ENCODE results near the gene HOXD12.

Gene HOXD12

GRCh38 chr2:176105078-176105729 lies 5.6 kb downstream of the HOXD12 start:
- no peak for DNase-seq (ENCODE audit: low read depth)

- DNase-seq (ENCODE audit: low read depth): no peak
These were observed 6.4 kb downstream of the HOXD12 start for GRCh38 chr2:176105730-176106580.

GRCh38 chr2:176106581-176107539 lies 7.3 kb downstream of the HOXD12 start, which contains the start of gene HOXD11:
Gene HOXD11 (plus strand): TSS chr2:176107280. CDS start chr2:176107356, 76 bp downstream.
- DNase-seq (ENCODE audit: low read depth): no peak

GRCh38 chr2:176107731-176108181 lies 8.2 kb downstream of the HOXD12 start:
- no peak for DNase-seq (ENCODE audit: low read depth)

- DNase-seq (ENCODE audit: low read depth): no peak
These were observed 9.8 kb downstream of the HOXD12 start for GRCh38 chr2:176109192-176109901.

GRCh38 chr2:176109946-176110345 lies 10.4 kb downstream of the HOXD12 start:
- no peak for DNase-seq (ENCODE audit: low read depth)

GRCh38 chr2:176110415-176111308 lies 11.1 kb downstream of the HOXD12 start:
- DNase-seq (ENCODE audit: low read depth): no peak

GRCh38 chr2:176111309-176111663 lies 11.7 kb downstream of the HOXD12 start:
- no peak for DNase-seq (ENCODE audit: low read depth)

GRCh38 chr2:176111846-176112374 lies 12.3 kb downstream of the HOXD12 start:
- no peak for DNase-seq (ENCODE audit: low read depth)

GRCh38 chr2:176112375-176113302 lies 13.0 kb downstream of the HOXD12 start:
- DNase-seq (ENCODE audit: low read depth): no peak

- DNase-seq (ENCODE audit: low read depth): no peak
These were observed 14.7 kb downstream of the HOXD12 start for GRCh38 chr2:176114120-176114929.

GRCh38 chr2:176114930-176115625 lies 15.5 kb downstream of the HOXD12 start:
- DNase-seq (ENCODE audit: low read depth): no peak

GRCh38 chr2:176115883-176116813 lies 16.6 kb downstream of the HOXD12 start, which contains the start of gene HOXD10:
Gene HOXD10 (plus strand): TSS chr2:176116778. CDS start chr2:176116834, 56 bp downstream.
- no peak for DNase-seq (ENCODE audit: low read depth)

- DNase-seq (ENCODE audit: low read depth): no peak
These were observed 17.7 kb downstream of the HOXD12 start for GRCh38 chr2:176117162-176117822.

GRCh38 chr2:176117823-176118371 lies 18.3 kb downstream of the HOXD12 start:
- no peak for DNase-seq (ENCODE audit: low read depth)

Measured in non-pigmented ciliary epithelial cell (primary cell).